B cell (primary cell): ENCODE measurements around the gene NUS1. TPM values are rescaled to one million over a fixed set of nuclear protein-coding genes. Genes with fewer than 3 reads are reported as not detected.
A peak's percentile ranks its signal among the peaks of the same experiment; 100 is the strongest.
"Not testable (repeated sequence)": the region's sequence is repeated elsewhere in the genome, so short reads cannot be mapped to it uniquely, and the experiment has no call there.

Experiments
- ATAC-seq: fragments of 200-7000 bp; cut with Tn5 transposase; one replicate; pipeline ENCODE4 v1.10.0; 2021; ENCODE audit warnings: low read depth, mild to moderate bottlenecking, moderate number of reproducible peaks, moderate library complexity
- CTCF ChIA-PET: fragments of 350-600 bp; sonication (Branson Sonifier 250); formaldehyde crosslinking; loops from one replicate; lab custom pipeline; 2021; ENCODE audit warnings: antibody characterized with exemption, inconsistent platforms; lab: Charles Lee
- POLR2A ChIA-PET: fragments of 350-600 bp; sonication (Branson Sonifier 250); formaldehyde crosslinking; loops from one replicate; lab custom pipeline; 2021; ENCODE audit warnings: antibody characterized with exemption; lab: Charles Lee
- DNase-seq: peaks from one replicate; pipeline ENCODE4 v3.0.0; 2013
- H2AFZ ChIP-seq: 2 replicates; pipeline ENCODE4 v1.6.1; 2012; ENCODE audit warnings: mild to moderate bottlenecking, low read depth, low read length; ENCODE audit not compliant: insufficient read depth, poor library complexity, severe bottlenecking
- H3K27ac ChIP-seq, 2 donors: 1 replicate in 1 of 2; 2 replicates in 1 of 2; pipeline ENCODE4 v1.5.1; 2012 to 2013; ENCODE audit warnings: low read length in 2 of 2, mild to moderate bottlenecking in 2 of 2, moderate library complexity in 1 of 2
- H3K27me3 ChIP-seq, 4 experiments: fragments of 200-600 bp in 1 of 4; sonication (generic) in 1 of 4; replicated peaks in 1 of 4; 1 replicate in 2 of 4; 2 replicates in 2 of 4; pipeline versions ENCODE4 v1.6.1 to v1.7.0; 2013 to 2016; ENCODE audit warnings: low read length in 3 of 4, mild to moderate bottlenecking in 2 of 4, mixed read lengths in 1 of 4, moderate library complexity in 1 of 4; ENCODE audit not compliant: insufficient read depth in 4 of 4, control insufficient read depth in 3 of 4; ENCODE audit errors: control extremely low read depth in 1 of 4
- H3K36me3 ChIP-seq, 2 experiments: replicated peaks in 1 of 2; 1 replicate in 1 of 2; 2 replicates in 1 of 2; pipeline versions ENCODE4 v1.6.1 to v1.7.1; 2013; ENCODE audit warnings: low read length in 1 of 2; ENCODE audit not compliant: insufficient read depth in 2 of 2, control insufficient read depth in 1 of 2; ENCODE audit errors: control extremely low read depth in 1 of 2, extremely low read depth in 1 of 2
- H3K4me1 ChIP-seq, 2 donors: fragments of 200-600 bp in 1 of 2; sonication (generic) in 1 of 2; 1 replicate in 1 of 2; 2 replicates in 1 of 2; pipeline versions ENCODE4 v1.5.1 to v1.6.1; 2013 to 2017; ENCODE audit warnings: low read length in 2 of 2; ENCODE audit not compliant: control insufficient read depth in 2 of 2, insufficient read depth in 2 of 2
- H3K4me2 ChIP-seq: replicated peaks from 2 replicates; pipeline ENCODE3; 2012; ENCODE audit warnings: mild to moderate bottlenecking, low read depth, low read length; ENCODE audit not compliant: poor library complexity, severe bottlenecking
- H3K4me3 ChIP-seq, 5 experiments: fragments of 200-600 bp in 1 of 5; sonication (generic) in 1 of 5; 1 replicate in 3 of 5; 2 replicates in 2 of 5; pipeline versions ENCODE4 v1.5.1 to v1.7.0; 2011 to 2016; ENCODE audit warnings: low read length in 4 of 5, mild to moderate bottlenecking in 4 of 5, low read depth in 2 of 5, control low read depth in 1 of 5, moderate library complexity in 1 of 5; ENCODE audit not compliant: insufficient read depth in 1 of 5; ENCODE audit errors: control extremely low read depth in 1 of 5, extremely low read depth in 1 of 5
- H3K79me2 ChIP-seq: fragments of 200-600 bp; sonication (generic); one replicate; pipeline ENCODE4 v1.6.0; 2016; ENCODE audit warnings: low read length; ENCODE audit not compliant: control insufficient read depth, insufficient read depth
- H3K9ac ChIP-seq: fragments of 200-600 bp; sonication (generic); 2 replicates; pipeline ENCODE4 v1.6.1; 2017; ENCODE audit warnings: mild to moderate bottlenecking, low read length, moderate library complexity
- H3K9me3 ChIP-seq, 3 donors: one replicate each; pipeline versions ENCODE4 v1.6.1 to v1.7.1; 2013; ENCODE audit warnings: low read length in 2 of 3; ENCODE audit not compliant: control insufficient read depth in 2 of 3, insufficient read depth in 1 of 3; ENCODE audit errors: control extremely low read depth in 1 of 3
- H4K20me1 ChIP-seq: 2 replicates; pipeline ENCODE4 v1.6.0; 2012; ENCODE audit warnings: mild to moderate bottlenecking, low read length; ENCODE audit not compliant: insufficient read depth, control insufficient read depth, poor library complexity, severe bottlenecking
- H3K27ac Mint-ChIP-seq: one replicate; pipeline ENCODE4 v1.8.0; 2021; ENCODE audit warnings: mixed read lengths
- H3K27me3 Mint-ChIP-seq: one replicate; pipeline ENCODE4 v1.8.0; 2021; ENCODE audit warnings: mixed read lengths
- H3K4me1 Mint-ChIP-seq: one replicate; pipeline ENCODE4 v1.8.0; 2021; ENCODE audit warnings: mixed read lengths
- H3K4me3 Mint-ChIP-seq: one replicate; pipeline ENCODE4 v1.8.0; 2021; ENCODE audit warnings: mixed read lengths
- H3K9me3 Mint-ChIP-seq: one replicate; pipeline ENCODE4 v1.8.0; 2022; ENCODE audit warnings: mixed read lengths; ENCODE audit not compliant: insufficient read depth
- CTCF ChIP-seq: fragments of 200-600 bp; IDR thresholded peaks from one replicate; pipeline ENCODE4 v1.8.0; 2022; ENCODE audit warnings: antibody characterized with exemption, mild to moderate bottlenecking
- EZH2 ChIP-seq: IDR thresholded peaks from 2 replicates; pipeline ENCODE4 v1.6.1; 2012; ENCODE audit warnings: borderline replicate concordance, low read depth, mild to moderate bottlenecking, moderate library complexity, low read length; ENCODE audit not compliant: insufficient read depth, poor library complexity, severe bottlenecking
- WGBS: methylation state at CpG from one replicate; pipeline ENCODE4 v1.1.5; 2013; ENCODE audit warnings: missing lambda C conversion rate; ENCODE audit not compliant: insufficient coverage; 5-methylcytosine and 5-hydroxymethylcytosine counted together
- intact Hi-C: fragments of 100-400 bp; cut with micrococcal nuclease; formaldehyde crosslinking; loops from one replicate; pipeline ENCODE4 v1.10.0; 2022
- polyA plus RNA-seq: library from polyadenylated mRNA; depleted of rRNA; stranded (reverse); fragments of >200 nt; gene quantifications from 2 replicates; pipeline ENCODE4 v1.2.3, GENCODE V29; 2012
- total RNA-seq, 2 donors: library from RNA; stranded (reverse); fragments of 120-200 nt in 1 of 2; gene quantifications; 1 replicate in 1 of 2; 2 replicates in 1 of 2; pipeline versions ENCODE4 v1.2.3 to v1.2.4, GENCODE V29; 2013 to 2022

The NUS1 gene
- total and polyA plus RNA-seq, 2 donors (not counting 1 experiment from before 2014, with no cell fraction given): 6.2 to 22.1 TPM

GRCh38 chr6:117674503-117674902, 766 bp upstream of the NUS1 start:
- H3K9ac ChIP-seq: peak overlapping the region; percentile 75

GRCh38 chr6:117675658-117676301, 511 bp downstream of the NUS1 start:
- H3K27me3 ChIP-seq, H3K27me3 Mint-ChIP-seq, H3K9me3 ChIP-seq, CTCF ChIA-PET, H3K9me3 Mint-ChIP-seq, H3K36me3 ChIP-seq, POLR2A ChIA-PET: not testable (repeated sequence)
- H2AFZ ChIP-seq: peak overlapping the region; percentile 94
- ATAC-seq (peak; percentile 28), DNase-seq (peak; percentile 37)
- peaks cover 30 to 31% of the 10 kb centered on the region in 2 donors for H3K4me1 ChIP-seq
- peaks cover 11% of the 10 kb centered on the region for H4K20me1 ChIP-seq
- H3K79me2 ChIP-seq: peaks cover 81% of the 10 kb centered on the region
- H3K4me3 ChIP-seq: peak overlapping the region; percentile 55 to 81 (median 65)
- peak overlapping the region; percentile 90 for H3K4me3 Mint-ChIP-seq
- H3K4me1 Mint-ChIP-seq: peaks cover 48% of the 10 kb centered on the region
- H3K27ac ChIP-seq: peak overlapping the region; percentile 55 to 75
- peak overlapping the region; percentile 88 for H3K4me2 ChIP-seq
- H3K9ac ChIP-seq: peak overlapping the region; percentile 75
- intact Hi-C loops: loop anchor here (1.0 to 5.0 kb wide), 6 partner anchors 73 to 1675 kb away; partner anchors contain the start of genes ASF1A, CEP85L, GOPC and NT5DC1
- peak overlapping the region; percentile 94 for H3K27ac Mint-ChIP-seq
- WGBS: 0% methylated on average over 25 of the region's 62 CpGs

More at GRCh38 chr6:117674503-117674902, 766 bp upstream of the NUS1 start:
- Histone ChIP-seq H3K4me1 (peaks cover 28% of the 10 kb centered on the region in 2 donors), H3K27ac (peak overlapping the region; percentile 52 to 75), H3K4me3 (peak overlapping the region; percentile 41 to 71 (median 65)), H2AFZ (peak overlapping the region; percentile 94), H3K4me2 (peak overlapping the region; percentile 86), H4K20me1 (peaks cover 9% of the 10 kb centered on the region), H3K9me3 (peaks cover 0 to 4% (median 0%) of the 10 kb centered on the region in 3 donors), H3K36me3 (no peaks in the 10 kb centered on the region), H3K27me3 (no peaks in the 10 kb centered on the region), H3K79me2 (peaks cover 68% of the 10 kb centered on the region)
- H3K27ac Mint-ChIP-seq: peak overlapping the region; percentile 94
- no peak for ATAC-seq
- intact Hi-C loops: loop anchor here (2.0 kb wide), 4 partner anchors 328 to 1676 kb away; partner anchors contain the start of genes ASF1A and CEP85L
- no peak for TF ChIP-seq CTCF
- TF ChIP-seq EZH2: no peak
- H3K4me1 Mint-ChIP-seq: peaks cover 36% of the 10 kb centered on the region
- POLR2A ChIA-PET: no interaction called here
- no peaks in the 10 kb centered on the region for H3K27me3 Mint-ChIP-seq
- DNase-seq: no peak
- no peaks in the 10 kb centered on the region for H3K9me3 Mint-ChIP-seq
- 77% methylated on average over 3 of the region's 10 CpGs for WGBS
- CTCF ChIA-PET: interaction anchor here (1.4 kb wide), 1 partner anchor 70 kb away, joined by 5 read pairs; no protein-coding TSS in a partner anchor
- peak overlapping the region; percentile 90 for H3K4me3 Mint-ChIP-seq
